ENCODE measurements around the gene TTC7B.

- TF ChIP-seq CTCF (conservative IDR thresholded peaks at IDR 0.05 in 1 of 2, IDR thresholded peaks at IDR 0.05 in 1 of 2; ENCODE audit: low read depth in 1 of 2, low read length in 2 of 2), result no peak
- TF ChIP-seq EZH2 (IDR thresholded peaks at IDR 0.05; ENCODE audit: low read length, missing control alignments), result no peak
Measured at GRCh38 chr14:90728951-90729350, 87.3 kb downstream of the TTC7B start.

All from fibroblast of lung (primary cell).